Esophagus muscularis mucosa (tissue), 3 donors: ENCODE data around the gene BCO2.

ENCODE experiments used
- EP300 ChIP-seq: sonication (generic); formaldehyde crosslinking; IDR thresholded peaks from one replicate; pipeline ENCODE4 v1.6.1; 2017; ENCODE audit warnings: antibody characterized with exemption
- TF ChIP-seq, protein P1 (sequence below), 3 experiments: fragments of 200-600 bp in 2 of 3; fragments of 450-650 bp in 1 of 3; sonication (generic) in 2 of 3; IDR thresholded peaks; one replicate each; pipeline ENCODE4 v1.5.1; 2017 to 2019; ENCODE audit warnings: antibody characterized with exemption in 3 of 3, mild to moderate bottlenecking in 2 of 3, moderate library complexity in 1 of 3

DNA sequence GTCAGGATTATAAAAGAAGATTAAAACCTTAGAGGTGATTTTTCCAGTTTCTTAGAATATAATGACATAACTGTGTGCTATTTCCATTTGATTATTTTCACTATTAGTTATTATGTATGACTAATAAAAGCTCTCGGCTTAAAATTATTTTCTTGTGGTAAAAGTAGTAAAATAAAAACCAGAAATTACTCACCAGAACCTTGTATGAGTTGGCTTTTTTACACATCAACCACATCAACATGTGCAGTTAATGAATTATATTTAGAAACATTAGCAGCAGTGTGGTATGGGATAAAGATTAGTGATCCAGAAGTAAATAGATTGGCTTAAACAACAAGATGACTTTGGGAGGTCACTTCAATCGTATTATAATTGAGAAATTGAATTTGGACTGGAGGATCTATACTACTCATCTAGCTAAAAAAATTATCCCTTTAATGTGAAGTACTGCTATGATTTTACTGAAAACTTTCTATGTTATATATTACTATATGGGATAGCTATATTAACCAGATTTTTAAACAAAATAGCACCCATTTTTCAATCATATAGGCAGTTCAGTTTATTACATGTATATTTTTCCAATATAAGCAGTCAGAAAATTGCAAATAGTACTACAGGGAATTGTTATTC, 2.8 kb upstream of the BCO2 start:
- TF ChIP-seq, protein P1, sequence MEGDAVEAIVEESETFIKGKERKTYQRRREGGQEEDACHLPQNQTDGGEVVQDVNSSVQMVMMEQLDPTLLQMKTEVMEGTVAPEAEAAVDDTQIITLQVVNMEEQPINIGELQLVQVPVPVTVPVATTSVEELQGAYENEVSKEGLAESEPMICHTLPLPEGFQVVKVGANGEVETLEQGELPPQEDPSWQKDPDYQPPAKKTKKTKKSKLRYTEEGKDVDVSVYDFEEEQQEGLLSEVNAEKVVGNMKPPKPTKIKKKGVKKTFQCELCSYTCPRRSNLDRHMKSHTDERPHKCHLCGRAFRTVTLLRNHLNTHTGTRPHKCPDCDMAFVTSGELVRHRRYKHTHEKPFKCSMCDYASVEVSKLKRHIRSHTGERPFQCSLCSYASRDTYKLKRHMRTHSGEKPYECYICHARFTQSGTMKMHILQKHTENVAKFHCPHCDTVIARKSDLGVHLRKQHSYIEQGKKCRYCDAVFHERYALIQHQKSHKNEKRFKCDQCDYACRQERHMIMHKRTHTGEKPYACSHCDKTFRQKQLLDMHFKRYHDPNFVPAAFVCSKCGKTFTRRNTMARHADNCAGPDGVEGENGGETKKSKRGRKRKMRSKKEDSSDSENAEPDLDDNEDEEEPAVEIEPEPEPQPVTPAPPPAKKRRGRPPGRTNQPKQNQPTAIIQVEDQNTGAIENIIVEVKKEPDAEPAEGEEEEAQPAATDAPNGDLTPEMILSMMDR (IDR thresholded peaks at IDR 0.05): no peak
- no peak for TF ChIP-seq EP300
